ENCODE measurements around the gene JAZF1.
A peak's percentile ranks its signal among the peaks of the same experiment; 100 is the strongest.
"Not testable (repeated sequence)": the region's sequence is repeated elsewhere in the genome, so short reads cannot be mapped to it uniquely, and the experiment has no call there.

JAZF1 gene

GRCh38 chr7:27911920-27912319, 268.7 kb downstream of the JAZF1 start:
- DNase-seq (ENCODE audit: low read depth), result no peak

- no peak for DNase-seq (ENCODE audit: low read depth)
Observed at GRCh38 chr7:27910326-27910725, 270.3 kb downstream of the JAZF1 start.

DNA sequence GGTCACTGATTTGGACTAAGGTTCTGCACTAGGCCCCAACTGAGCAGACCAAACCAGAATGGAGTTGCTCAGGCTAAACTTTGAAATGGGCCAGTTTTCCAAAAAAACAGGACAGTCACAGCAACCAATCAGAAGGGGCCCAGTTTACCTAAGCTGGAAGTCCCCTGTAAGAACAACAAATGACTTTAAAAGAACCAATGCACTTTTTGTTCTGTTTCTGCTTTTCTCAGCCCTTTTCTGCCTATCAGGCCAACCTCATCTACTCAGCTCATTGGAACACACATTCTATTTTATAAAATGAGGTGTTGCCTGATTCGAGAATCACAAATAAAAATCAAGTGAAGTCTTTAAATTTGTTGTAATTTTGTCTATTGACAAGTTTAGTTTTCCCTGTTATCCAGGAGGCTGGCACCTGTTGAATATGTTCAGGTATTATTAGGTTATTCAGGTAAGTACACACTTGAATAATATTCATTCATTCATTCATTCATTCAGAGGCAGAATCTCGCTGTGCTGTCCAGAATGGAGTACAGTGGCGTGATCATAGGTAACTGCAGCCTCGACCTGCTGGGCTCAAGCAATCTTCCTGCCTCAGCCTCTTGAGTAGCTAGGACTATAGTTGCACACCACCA, 271.9 kb downstream of the JAZF1 start:
- no peak for DNase-seq (ENCODE audit: low read depth)

DNA sequence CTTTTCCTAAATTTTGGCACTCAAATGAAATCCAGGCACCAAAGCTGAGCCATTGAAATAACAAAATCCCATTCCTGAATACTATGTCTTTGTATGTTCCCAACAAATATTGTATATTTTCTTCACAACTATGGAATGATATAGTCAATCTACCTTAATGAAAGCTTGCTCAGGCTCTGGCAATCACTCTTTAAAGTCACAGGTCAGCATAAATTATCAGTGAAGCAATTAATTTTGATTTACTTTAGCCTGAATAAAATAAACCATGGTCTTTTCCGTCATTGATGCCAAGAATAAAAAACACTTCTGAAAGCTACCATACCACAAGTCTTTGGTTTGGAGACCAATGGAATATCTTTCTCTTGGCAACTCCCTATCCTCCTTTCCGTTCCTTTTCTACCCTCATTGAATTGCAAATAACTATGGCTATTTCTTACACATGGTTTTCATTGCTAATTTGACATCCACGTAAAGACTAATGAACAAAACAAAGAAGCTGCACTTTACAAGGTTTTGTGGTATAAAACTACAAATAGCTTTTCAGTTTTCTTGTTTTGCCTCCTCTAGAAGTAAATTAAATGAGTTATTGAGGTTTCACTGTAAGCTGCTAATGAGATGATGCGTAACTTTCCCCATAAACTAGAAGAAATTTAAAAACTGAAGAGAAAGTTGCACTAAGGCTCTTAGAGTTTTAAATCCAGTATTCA, 274.1 kb downstream of the JAZF1 start:
- no peak for DNase-seq (ENCODE audit: low read depth)

- no peak for DNase-seq (ENCODE audit: low read depth)
Observed at GRCh38 chr7:27905951-27906350, 274.6 kb downstream of the JAZF1 start.

- DNase-seq (ENCODE audit: low read depth), result peak; percentile 23
Observed at GRCh38 chr7:27901028-27901760, 279.4 kb downstream of the JAZF1 start.

DNA sequence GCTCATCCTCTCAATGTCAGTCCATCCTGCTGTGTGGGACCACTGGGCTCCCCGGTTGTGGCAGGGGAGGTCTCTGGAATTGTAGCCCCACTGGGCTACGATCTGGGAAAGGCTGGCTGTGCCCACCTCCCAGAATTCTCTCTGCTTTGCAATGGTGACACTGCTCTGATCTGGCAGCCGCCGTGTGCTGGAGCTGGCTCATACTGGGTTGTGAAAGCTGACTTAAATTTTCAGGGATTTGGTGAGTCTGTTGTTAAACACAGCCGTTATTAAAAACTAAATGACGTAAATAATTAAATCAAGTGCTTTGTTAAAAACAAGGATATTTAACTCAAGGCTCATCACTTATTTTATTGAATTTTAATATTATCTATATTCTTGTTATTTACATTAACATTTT, 280.6 kb downstream of the JAZF1 start:
- no peak for DNase-seq (ENCODE audit: low read depth)

DNA sequence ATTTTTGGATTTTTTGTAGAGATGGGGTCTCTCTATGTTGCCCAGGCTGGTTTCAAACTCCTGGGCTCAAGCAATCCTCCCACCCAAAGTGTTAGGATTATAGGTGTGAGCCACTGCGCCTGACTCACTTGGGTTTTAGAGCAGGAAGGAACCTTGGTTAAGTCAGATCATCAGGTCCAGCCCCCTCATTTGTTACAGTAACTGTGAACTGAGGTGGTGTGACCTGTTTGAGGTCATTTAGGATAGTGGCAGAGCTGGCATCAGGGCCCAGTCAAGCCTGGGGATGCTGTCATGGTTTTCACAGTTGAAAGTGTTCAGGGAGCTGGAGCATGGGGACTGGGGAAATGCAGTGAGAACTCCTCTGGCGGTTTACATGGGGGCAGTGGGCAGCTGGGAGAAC, 281.0 kb downstream of the JAZF1 start:
- no peak for DNase-seq (ENCODE audit: low read depth)

DNA sequence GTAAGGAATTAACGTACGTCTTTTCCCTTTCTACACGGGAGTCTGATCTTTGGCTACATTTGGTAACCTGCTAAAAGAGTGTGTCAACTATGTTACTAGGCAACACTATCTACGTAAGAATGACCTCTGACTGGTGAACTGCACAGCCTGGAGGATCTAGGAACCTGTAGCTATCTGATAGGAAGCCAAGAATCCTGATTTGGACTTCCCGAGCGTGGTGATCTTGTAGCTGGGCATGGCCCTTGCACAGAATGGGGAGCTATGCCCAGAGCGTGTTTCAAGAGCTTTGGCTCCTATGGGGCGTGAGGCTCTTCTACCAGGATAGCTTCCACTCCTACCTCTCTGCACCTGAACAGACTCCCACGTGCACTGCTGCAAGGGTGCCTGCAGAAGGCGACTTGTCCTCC, 283.2 kb downstream of the JAZF1 start:
- no peak for DNase-seq (ENCODE audit: low read depth)

GRCh38 chr7:27897001-27897400, 283.6 kb downstream of the JAZF1 start:
- DNase-seq (ENCODE audit: low read depth), result no peak

DNA sequence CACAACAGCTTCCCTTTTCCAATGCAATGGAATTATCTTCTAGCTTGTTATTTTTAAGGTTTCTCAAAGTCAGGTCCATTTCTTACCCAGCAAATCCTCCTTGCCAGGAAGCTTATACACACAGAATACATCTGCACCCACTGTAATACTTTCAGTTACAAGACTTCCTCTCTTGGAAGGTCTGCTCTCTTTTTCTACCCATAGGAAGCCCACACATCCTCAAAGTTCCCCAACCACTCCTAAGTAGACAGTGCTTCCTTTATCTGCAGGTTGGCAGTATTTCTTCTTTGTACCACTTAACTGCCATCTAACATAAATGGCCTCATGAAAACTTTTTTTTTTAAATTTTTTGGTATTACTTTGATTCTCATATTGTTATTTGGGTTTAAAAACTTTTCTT, 285.0 kb downstream of the JAZF1 start:
- no peak for DNase-seq (ENCODE audit: low read depth)

GRCh38 chr7:27890205-27890849, 290.3 kb downstream of the JAZF1 start:
- DNase-seq (ENCODE audit: low read depth), result no peak

DNA sequence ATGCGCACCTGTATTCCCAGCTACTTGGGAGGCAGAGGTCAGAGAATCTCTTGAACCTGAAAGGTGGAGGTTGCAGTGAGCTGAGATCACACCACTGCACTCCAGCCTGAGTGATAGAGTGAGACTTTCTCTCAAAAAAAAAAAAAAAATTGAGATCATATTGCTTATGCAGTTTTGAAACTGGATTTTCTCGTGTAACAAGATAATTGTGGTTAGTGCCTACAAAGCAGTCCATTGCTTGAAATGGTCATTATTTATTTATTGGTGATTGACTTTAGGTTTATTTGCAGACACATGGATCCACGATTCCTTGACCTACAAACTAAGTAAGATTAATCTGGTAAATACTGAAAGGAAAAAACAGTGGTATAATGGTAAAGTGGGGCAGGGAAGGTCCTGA, 290.8 kb downstream of the JAZF1 start:
- no peak for DNase-seq (ENCODE audit: low read depth)

- DNase-seq (ENCODE audit: low read depth), result no peak
Observed at GRCh38 chr7:27888736-27889135, 291.9 kb downstream of the JAZF1 start.

DNA sequence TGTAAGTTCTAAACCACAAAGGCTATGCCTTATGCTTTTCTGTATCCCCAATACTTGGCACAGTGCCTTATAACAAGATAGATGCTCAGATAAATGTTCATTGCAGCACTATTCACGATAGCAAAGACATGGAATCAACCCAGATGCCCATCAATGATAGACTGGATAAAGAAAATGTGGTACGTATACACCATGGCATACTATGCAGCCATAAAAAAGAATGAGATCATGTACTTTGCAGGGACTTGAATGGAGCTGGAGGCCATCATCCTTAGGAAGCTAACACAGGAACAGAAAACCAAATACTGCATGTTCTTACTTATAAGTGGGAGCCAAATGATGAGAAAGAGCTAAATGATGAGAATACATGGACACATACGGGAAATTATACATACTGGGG, 293.9 kb downstream of the JAZF1 start:
- DNase-seq (ENCODE audit: low read depth), result not testable (repeated sequence)

GRCh38 chr7:27885652-27886051, 294.9 kb downstream of the JAZF1 start:
- DNase-seq (ENCODE audit: low read depth), result no peak

DNA sequence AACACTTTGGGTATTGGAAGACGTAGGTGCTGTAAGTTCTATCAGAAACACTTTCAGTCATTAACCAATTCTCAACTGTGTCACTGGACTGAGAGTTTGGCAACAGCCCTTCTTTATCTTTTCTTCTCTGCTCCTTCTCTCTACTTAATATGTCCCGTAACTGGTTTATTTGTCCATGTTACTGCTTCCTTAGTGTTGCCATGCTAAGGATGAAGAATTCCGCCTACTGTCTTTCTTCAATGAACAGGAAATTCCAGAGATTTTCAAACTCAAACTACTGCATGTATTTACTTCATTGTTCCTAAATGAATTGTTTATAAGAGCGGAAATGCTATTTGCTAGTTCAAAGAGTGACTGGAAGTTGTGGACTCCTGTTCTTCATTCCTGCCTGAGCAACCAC, 296.9 kb downstream of the JAZF1 start:
- no peak for DNase-seq (ENCODE audit: low read depth)

DNA sequence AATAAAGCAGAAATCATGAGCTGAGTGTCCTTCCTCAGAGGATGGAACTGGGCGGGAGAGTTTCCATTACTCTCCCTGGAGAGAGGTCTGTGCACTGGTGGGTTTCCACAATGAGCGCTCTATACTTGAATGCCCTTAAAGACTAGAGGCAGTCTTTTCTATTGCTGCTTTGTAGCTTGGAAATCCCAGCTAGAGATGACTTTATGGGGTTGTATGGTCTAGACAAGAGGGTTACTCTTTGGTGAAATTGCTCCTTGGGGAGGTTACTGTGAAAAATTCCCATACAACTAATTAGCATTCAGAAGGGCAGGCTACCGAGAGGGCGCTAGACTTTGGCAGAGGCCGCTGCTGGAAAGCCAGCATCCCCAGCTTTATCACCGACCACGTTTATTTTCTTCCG, 303.8 kb downstream of the JAZF1 start:
- DNase-seq (ENCODE audit: low read depth), result no peak

DNA sequence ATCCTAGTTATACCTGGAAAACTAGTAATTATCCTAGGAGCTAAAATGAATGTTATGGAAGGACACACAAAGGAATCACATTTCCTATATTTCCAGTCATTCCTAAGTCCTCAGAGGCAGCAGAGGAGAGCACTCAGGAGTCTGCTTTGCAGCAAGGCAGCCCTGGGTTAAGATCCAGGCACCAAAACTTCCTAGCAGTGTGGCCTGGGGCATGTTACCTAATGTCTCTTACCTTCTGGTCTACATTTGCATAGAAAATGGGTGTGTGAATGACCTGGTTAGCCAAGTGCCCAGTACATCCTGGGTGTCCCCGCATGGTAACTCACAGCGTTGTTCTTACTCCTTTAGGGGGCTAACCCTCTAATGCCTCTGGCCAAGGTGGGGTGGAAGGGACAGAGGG, 304.8 kb downstream of the JAZF1 start:
- no peak for DNase-seq (ENCODE audit: low read depth)

DNA sequence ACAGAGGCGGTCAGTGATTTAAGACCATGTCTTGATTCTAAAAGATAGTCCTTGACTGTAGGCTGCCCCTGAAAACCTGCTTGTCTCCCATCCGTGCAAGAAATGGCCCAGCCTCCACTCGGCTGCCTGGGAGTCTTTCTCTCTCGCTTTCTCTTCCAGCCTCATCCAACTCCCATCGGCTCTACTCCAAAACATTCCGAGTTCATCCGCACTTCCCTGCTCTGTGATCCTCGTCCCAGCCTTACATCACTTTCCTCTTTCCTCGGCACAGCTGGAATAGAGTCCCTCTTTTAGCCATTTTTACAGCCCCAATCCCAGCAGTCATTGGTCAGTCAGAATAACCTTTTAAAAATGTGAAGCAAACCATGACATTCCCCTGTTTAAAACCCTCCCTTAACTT, 305.5 kb downstream of the JAZF1 start:
- no peak for DNase-seq (ENCODE audit: low read depth)

DNA sequence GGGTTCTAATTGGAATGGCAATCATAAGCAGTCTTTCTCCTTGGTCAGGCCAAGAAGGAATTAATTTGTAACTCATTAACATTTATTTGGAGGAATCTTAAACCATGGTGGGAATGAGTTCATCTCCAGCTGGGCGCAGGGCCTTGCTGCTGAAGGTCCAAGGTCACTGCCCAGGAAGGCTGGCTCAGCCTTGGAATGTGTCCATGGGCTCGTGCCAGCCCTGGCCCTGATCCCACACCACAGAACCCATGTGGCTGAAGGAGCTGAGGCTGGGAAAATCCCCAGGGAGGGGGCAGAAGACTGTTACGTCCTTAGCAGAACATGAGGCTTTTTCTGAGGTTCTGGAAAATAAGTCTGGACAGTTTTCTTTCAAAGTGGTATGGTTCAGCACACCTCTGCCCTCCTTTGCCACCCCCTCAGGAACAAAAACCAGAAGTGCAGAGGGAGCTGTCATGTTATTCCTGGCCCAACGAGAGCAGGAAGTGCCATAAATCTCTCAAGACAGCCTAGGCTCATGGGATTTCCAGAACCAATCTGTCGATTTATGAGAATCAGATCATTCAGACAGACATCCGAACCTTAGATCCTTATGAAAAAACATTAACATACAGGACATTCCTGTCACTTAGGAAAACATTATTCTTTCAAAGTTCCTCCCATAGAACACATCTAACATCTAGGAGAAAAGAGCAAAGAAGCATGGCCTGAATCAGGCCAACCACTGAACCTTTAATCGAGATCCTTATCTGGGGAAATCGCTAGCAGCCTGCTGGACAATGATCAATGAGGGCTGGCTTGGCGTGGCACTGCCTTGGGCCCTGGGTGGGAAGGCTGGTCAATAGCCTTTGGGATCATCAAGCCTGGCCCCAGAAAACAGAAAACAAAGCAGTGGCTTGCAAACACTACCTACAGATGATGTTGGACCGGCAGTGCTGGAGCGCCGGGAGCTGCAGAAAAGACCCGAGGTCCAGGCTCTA, 306.3 kb downstream of the JAZF1 start:
- peak; percentile 13 for DNase-seq (ENCODE audit: low read depth)

Data from GM04504 (cell line).